Esophagus muscularis mucosa (tissue), 4 donors: ENCODE results near the gene PCARE. TPM values are rescaled to one million over a fixed set of nuclear protein-coding genes. Genes with fewer than 3 reads are reported as not detected.

Experiments used
- DNase-seq: peaks from one replicate; pipeline ENCODE4 v3.0.0-alpha.2; 2017; ENCODE audit errors: extremely low spot score
- H3K27ac ChIP-seq, 4 donors: fragments of 200-600 bp; sonication (generic); replicated peaks in 1 of 4; 1 replicate in 3 of 4; 2 replicates in 1 of 4; pipeline ENCODE4 v1.5.1; 2016 to 2019; ENCODE audit warnings: mild to moderate bottlenecking in 1 of 4
- H3K27me3 ChIP-seq, 4 donors: fragments of 200-600 bp; sonication (generic); one replicate each; pipeline versions ENCODE4 v1.5.1 to v1.6.0; 2016 to 2019
- H3K36me3 ChIP-seq, 4 donors: fragments of 200-600 bp; sonication (generic); one replicate each; pipeline ENCODE4 v1.5.1; 2016 to 2019
- H3K4me1 ChIP-seq, 4 donors: fragments of 200-600 bp; sonication (generic); one replicate each; pipeline ENCODE4 v1.5.1; 2016 to 2019
- H3K4me3 ChIP-seq, 4 donors: fragments of 200-600 bp; sonication (generic); 1 replicate in 2 of 4; 2 replicates in 2 of 4; pipeline ENCODE4 v1.5.1; 2016 to 2019; ENCODE audit warnings: mild to moderate bottlenecking in 4 of 4, moderate library complexity in 1 of 4
- H3K9me3 ChIP-seq, 4 donors: fragments of 200-600 bp; sonication (generic); 1 replicate in 3 of 4; 2 replicates in 1 of 4; pipeline ENCODE4 v1.5.1; 2016 to 2019
- EP300 ChIP-seq: sonication (generic); formaldehyde crosslinking; IDR thresholded peaks from one replicate; pipeline ENCODE4 v1.6.1; 2017; ENCODE audit warnings: antibody characterized with exemption
- POLR2A ChIP-seq: fragments of 450-650 bp; IDR thresholded peaks from one replicate; pipeline ENCODE4 v1.6.1; 2017; ENCODE audit warnings: antibody characterized with exemption, moderate library complexity, mild to moderate bottlenecking, low read depth
- POLR2AphosphoS5 ChIP-seq, 2 donors: sonication (generic); formaldehyde crosslinking; IDR thresholded peaks; one replicate each; pipeline ENCODE4 v1.6.1; 2017; ENCODE audit warnings: antibody characterized with exemption in 2 of 2
- WGBS: methylation state at CpG from one replicate; pipeline ENCODE4 v1.1.5; 2018; 5-methylcytosine and 5-hydroxymethylcytosine counted together
- intact Hi-C: fragments of 100-400 bp; cut with DNase I; formaldehyde crosslinking; loops from one replicate; pipeline ENCODE4 v1.15.1; 2023
- total RNA-seq, 4 donors: library from RNA; depleted of rRNA; stranded (reverse); fragments of >200 nt; gene quantifications; one replicate each; pipeline versions ENCODE4 v1.1.0 to v1.2.1, GENCODE V29; 2016
- TF ChIP-seq, protein P1 (sequence below), 3 experiments: fragments of 200-600 bp in 2 of 3; fragments of 450-650 bp in 1 of 3; sonication (generic) in 2 of 3; IDR thresholded peaks; one replicate each; pipeline ENCODE4 v1.5.1; 2017 to 2019; ENCODE audit warnings: antibody characterized with exemption in 3 of 3, mild to moderate bottlenecking in 2 of 3, moderate library complexity in 1 of 3

Gene PCARE
- total RNA-seq, 4 donors from 2014 or later: not detected

DNA sequence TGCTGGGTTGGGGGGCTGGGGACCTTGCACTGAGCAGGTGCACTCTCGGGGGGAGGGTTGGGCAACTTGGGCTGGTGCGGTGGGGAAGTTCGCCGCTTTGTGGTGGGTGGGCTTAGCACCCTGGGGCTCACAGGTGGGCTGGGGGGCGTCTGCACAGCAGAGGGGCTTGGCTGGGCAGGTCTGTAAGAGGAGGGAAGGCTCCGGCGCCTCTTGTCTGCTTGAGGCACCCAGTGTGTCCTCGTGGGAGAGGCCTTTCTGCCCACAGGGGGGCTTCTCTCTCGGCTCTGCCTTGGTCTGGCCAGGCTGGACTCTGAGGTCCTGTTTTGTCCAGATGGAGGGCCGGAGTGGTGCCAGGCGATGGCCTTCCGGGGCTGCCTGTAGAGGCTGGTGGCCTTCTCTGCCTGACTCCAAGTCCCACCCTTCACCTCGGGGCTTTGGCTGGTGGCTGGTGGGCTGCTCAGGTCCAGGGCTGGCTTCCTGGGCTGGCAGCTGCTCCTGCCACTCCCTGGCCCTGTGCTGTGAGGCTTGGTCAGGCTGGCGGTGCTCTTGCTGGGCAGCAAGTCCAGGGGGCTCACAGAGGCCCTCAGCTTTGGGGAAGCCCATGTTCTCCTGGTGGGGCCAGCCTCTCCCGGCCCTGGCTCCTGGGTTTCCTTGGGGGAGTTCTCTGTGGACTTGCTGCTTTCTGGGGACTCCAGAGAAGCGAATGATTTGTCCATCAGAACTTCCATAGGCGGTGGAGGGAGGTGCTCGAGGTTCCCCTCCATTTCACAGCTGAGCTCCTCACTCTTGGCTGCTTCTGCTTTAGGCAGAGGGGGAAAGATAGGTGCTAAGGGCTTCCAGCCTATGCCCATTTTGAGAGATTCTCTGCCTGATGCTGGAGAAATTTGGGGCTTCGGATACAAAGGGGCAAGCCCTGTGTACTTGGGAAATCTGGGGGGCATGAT is 3.0 kb downstream of the PCARE start:
- DNase-seq: no peak
- Histone ChIP-seq H3K4me1 (peaks cover 5 to 11% (median 9%) of the 10 kb centered on the region in 4 donors), H3K36me3 (no peaks in the 10 kb centered on the region), H3K27me3 (no peaks in the 10 kb centered on the region), H3K4me3 (no peak overlapping the region), H3K27ac (no peak overlapping the region), H3K9me3 (no peaks in the 10 kb centered on the region)
- TF ChIP-seq POLR2A: no peak
- TF ChIP-seq EP300: no peak
- TF ChIP-seq, protein P1, sequence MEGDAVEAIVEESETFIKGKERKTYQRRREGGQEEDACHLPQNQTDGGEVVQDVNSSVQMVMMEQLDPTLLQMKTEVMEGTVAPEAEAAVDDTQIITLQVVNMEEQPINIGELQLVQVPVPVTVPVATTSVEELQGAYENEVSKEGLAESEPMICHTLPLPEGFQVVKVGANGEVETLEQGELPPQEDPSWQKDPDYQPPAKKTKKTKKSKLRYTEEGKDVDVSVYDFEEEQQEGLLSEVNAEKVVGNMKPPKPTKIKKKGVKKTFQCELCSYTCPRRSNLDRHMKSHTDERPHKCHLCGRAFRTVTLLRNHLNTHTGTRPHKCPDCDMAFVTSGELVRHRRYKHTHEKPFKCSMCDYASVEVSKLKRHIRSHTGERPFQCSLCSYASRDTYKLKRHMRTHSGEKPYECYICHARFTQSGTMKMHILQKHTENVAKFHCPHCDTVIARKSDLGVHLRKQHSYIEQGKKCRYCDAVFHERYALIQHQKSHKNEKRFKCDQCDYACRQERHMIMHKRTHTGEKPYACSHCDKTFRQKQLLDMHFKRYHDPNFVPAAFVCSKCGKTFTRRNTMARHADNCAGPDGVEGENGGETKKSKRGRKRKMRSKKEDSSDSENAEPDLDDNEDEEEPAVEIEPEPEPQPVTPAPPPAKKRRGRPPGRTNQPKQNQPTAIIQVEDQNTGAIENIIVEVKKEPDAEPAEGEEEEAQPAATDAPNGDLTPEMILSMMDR (IDR thresholded peaks at IDR 0.05): no peak
- TF ChIP-seq POLR2AphosphoS5 (IDR thresholded peaks at IDR 0.05): no peak
- intact Hi-C loops: no loop called here
- 90% methylated on average over 4 of the region's 19 CpGs for WGBS

DNA sequence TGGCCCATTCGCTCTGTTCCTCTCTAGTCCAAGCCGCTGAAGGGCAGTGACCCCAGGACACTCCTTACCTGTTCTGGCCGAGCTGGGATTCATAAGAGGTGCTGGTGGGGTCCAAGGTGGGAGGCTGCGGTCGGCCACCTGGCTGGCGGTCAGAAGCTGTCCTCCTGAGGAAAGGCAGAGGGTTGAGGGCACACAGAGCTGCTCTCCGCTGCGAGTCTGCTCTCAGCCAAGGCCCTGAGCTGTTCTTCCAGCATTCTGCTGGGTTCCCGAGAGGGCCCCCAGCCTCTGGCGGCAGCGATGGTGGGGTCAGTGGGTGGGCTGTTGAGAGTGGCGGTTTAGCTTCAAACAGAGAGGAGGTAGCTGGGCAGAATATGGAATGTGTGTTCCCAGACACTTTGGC is 3.8 kb downstream of the PCARE start:
- no peak overlapping the region for H3K4me3 ChIP-seq
- DNase-seq: no peak
- intact Hi-C loops: no loop called here
- H3K27ac ChIP-seq: no peak overlapping the region
- WGBS: 82% methylated on average over 5 of the region's 12 CpGs
- H3K9me3 ChIP-seq: no peaks in the 10 kb centered on the region
- no peaks in the 10 kb centered on the region for H3K27me3 ChIP-seq
- H3K4me1 ChIP-seq: peaks cover 7 to 15% (median 11%) of the 10 kb centered on the region in 4 donors
- no peaks in the 10 kb centered on the region for H3K36me3 ChIP-seq
- TF ChIP-seq, protein P1 (IDR thresholded peaks at IDR 0.05): no peak
- no peak for TF ChIP-seq EP300
- TF ChIP-seq POLR2AphosphoS5 (IDR thresholded peaks at IDR 0.05): no peak
- TF ChIP-seq POLR2A: no peak

DNA sequence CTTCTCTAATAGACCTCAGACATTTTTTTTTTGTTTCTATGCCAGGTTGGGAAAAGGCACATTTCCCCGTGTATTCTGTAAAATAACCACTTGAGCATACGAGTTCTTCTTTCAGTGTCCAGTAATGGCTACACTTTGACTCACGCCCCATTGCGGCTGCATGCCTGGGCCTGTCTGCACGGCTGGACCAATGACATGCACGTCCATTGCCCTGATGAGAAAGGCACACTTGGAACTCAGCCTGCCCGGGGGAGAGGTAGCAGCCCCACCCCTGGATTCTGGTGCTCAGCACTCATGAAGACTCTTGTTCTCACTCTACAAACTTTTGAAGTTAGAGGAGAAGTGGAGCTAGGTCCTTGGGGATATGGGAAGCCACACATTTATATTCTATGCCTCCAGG is 5.8 kb downstream of the PCARE start:
- no peaks in the 10 kb centered on the region for H3K9me3 ChIP-seq
- intact Hi-C loops: no loop called here
- 78% methylated on average over 2 of the region's 7 CpGs for WGBS
- H3K4me1 ChIP-seq: peaks cover 16 to 35% (median 30%) of the 10 kb centered on the region in 4 donors
- no peak for DNase-seq
- no peaks in the 10 kb centered on the region for H3K27me3 ChIP-seq
- H3K27ac ChIP-seq: no peak overlapping the region
- no peaks in the 10 kb centered on the region for H3K36me3 ChIP-seq
- TF ChIP-seq POLR2A: no peak
- no peak for TF ChIP-seq POLR2AphosphoS5 (IDR thresholded peaks at IDR 0.05)
- TF ChIP-seq, protein P1 (IDR thresholded peaks at IDR 0.05): no peak
- no peak for TF ChIP-seq EP300
- no peak overlapping the region for H3K4me3 ChIP-seq

DNA sequence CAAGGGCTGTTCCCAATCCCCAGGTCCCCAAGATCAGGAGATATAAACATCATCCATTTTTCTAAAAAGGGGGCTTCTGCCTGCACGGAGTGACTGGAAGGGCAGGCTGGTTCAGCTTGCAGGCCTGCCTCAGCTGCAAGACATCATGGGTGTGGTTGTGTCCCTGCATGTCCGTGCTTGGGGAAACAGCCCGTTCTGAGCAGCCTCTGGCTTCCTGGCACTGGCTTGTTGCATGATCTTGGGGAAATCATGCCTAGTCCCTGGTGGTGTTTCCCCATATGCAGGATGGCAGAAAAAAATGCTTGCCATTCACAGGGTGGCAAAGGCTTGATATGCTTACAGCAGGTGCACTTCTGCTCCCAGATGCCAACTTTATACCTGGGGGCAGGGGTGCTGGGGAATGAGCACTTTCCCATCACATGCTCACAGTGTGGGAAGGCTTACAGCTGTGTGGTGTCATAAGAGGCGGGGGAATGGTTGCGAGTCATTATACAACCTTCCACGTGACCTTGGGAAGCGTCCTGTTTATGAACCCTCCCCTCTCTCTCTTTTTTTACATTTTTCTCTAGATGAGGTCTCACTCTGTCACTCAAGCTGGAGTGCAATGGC is 7.2 kb downstream of the PCARE start:
- no peaks in the 10 kb centered on the region for H3K36me3 ChIP-seq
- no peaks in the 10 kb centered on the region for H3K9me3 ChIP-seq
- TF ChIP-seq EP300: no peak
- TF ChIP-seq POLR2AphosphoS5 (IDR thresholded peaks at IDR 0.05): no peak
- 77% methylated on average over 7 of the region's 7 CpGs for WGBS
- H3K4me1 ChIP-seq: peaks cover 22 to 46% (median 39%) of the 10 kb centered on the region in 4 donors
- H3K4me3 ChIP-seq: no peak overlapping the region
- no peaks in the 10 kb centered on the region for H3K27me3 ChIP-seq
- intact Hi-C loops: no loop called here
- no peak overlapping the region for H3K27ac ChIP-seq
- no peak for DNase-seq

DNA sequence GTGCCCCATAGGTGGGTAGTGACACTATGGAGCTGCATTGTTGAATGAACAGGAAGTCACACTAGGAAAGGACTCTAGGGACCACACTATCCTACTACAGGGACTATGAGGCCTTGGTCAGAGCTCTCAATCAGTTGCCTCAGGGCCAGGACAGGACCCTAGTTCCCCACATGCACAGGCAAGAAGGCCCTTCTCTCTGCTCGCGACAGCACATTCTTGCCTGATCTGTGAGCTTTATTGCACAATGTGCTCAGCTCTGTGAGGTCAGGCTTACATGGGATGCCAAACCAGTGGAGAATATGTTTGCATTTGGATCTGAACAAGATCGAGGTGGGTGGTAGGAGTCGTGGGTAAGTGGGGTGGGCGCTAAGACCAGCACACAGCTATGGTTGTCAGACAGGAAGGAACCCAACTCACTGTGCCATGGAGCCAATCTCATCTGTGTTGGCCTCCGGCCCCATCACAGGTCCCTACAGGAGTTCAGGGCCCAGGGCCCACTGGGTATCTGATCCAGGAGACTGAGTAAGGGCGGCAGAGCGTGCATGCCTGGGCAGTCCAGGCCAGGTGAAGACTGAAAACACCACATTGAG is 8.0 kb downstream of the PCARE start:
- H3K9me3 ChIP-seq: no peaks in the 10 kb centered on the region
- no peak for DNase-seq
- H3K27me3 ChIP-seq: no peaks in the 10 kb centered on the region
- intact Hi-C loops: no loop called here
- no peak for TF ChIP-seq POLR2AphosphoS5 (IDR thresholded peaks at IDR 0.05)
- no peak for TF ChIP-seq POLR2A
- TF ChIP-seq, protein P1 (IDR thresholded peaks at IDR 0.05): no peak
- WGBS: 89% methylated on average over 7 of the region's 8 CpGs
- H3K27ac ChIP-seq: peak overlapping the region in 2 of 4 donors; percentile 7 to 71
- H3K4me3 ChIP-seq: no peak overlapping the region
- H3K36me3 ChIP-seq: no peaks in the 10 kb centered on the region
- H3K4me1 ChIP-seq: peaks cover 22 to 46% (median 39%) of the 10 kb centered on the region in 4 donors
